H1 (cell line): ENCODE data around the gene EXOSC5. TPM values are rescaled to one million over a fixed set of nuclear protein-coding genes. Genes with fewer than 3 reads are reported as not detected.

Experiments
- CTCF ChIA-PET: fragments of 300-600 bp; sonication (Branson Sonifier 250); formaldehyde crosslinking; loops from one replicate; lab custom pipeline; 2021; ENCODE audit not compliant: partially characterized antibody; lab: Charles Lee
- POLR2A ChIA-PET: fragments of 300-600 bp; sonication (Branson Sonifier 250); formaldehyde crosslinking; loops from one replicate; lab custom pipeline; 2021; ENCODE audit warnings: inconsistent platforms; ENCODE audit not compliant: partially characterized antibody; lab: Charles Lee
- DNase-seq, 2 experiments: peaks; one replicate each; pipeline versions ENCODE4 v3.0.0 to v3.0.0-alpha.2; 2010 to 2022; ENCODE audit warnings: low spot score in 2 of 2, low read depth in 1 of 2, mixed read lengths in 1 of 2
- FAIRE-seq: peaks from 2 replicates; lab custom pipeline; 2011; peaks lifted over from hg19 to GRCh38; lab: Jason Lieb, UNC
- H2AFZ ChIP-seq: 2 replicates; pipeline ENCODE4 v1.8.1; 2012; ENCODE audit warnings: low read length, inconsistent platforms
- H2AK5ac ChIP-seq: 2 replicates; pipeline ENCODE4 v1.6.1; 2013; ENCODE audit warnings: low read depth, low read length
- H2BK120ac ChIP-seq: replicated peaks from 2 replicates; pipeline ENCODE3; 2013; ENCODE audit warnings: low read depth, low read length, inconsistent platforms
- H2BK12ac ChIP-seq: 2 replicates; pipeline ENCODE4 v1.6.1; 2013; ENCODE audit warnings: low read depth, low read length
- H2BK15ac ChIP-seq: 2 replicates; pipeline ENCODE4 v1.6.1; 2013; ENCODE audit warnings: low read length
- H2BK20ac ChIP-seq: 2 replicates; pipeline ENCODE4 v1.6.1; 2013; ENCODE audit warnings: low read length
- H2BK5ac ChIP-seq: 2 replicates; pipeline ENCODE4 v1.6.1; 2013; ENCODE audit warnings: low read depth, low read length
- H3K14ac ChIP-seq: 2 replicates; pipeline ENCODE4 v1.6.1; 2013; ENCODE audit warnings: inconsistent platforms; ENCODE audit not compliant: insufficient read length
- H3K18ac ChIP-seq: 2 replicates; pipeline ENCODE4 v1.6.1; 2013; ENCODE audit warnings: low read length; ENCODE audit errors: extremely low read depth
- H3K23ac ChIP-seq: 2 replicates; pipeline ENCODE4 v1.6.1; 2013; ENCODE audit warnings: inconsistent platforms; ENCODE audit not compliant: insufficient read length
- H3K23me2 ChIP-seq: 2 replicates; pipeline ENCODE4 v1.6.1; 2013; ENCODE audit warnings: low read depth, low read length
- H3K27ac ChIP-seq: 2 replicates; pipeline ENCODE4 v1.6.1; 2011; ENCODE audit warnings: low read depth, low read length, inconsistent platforms
- H3K27me3 ChIP-seq, 4 experiments: replicated peaks in 1 of 4; 1 replicate in 1 of 4; 2 replicates in 3 of 4; pipeline versions ENCODE4 v1.6.1 to v1.8.1; 2011 to 2013; ENCODE audit warnings: low read length in 3 of 4, mild to moderate bottlenecking in 3 of 4, inconsistent platforms in 2 of 4, mixed read lengths in 2 of 4, moderate library complexity in 1 of 4; ENCODE audit not compliant: control insufficient read depth in 3 of 4, insufficient read depth in 3 of 4; ENCODE audit errors: extremely low read depth in 1 of 4
- H3K36me3 ChIP-seq, 4 experiments: 2 replicates each; pipeline versions ENCODE4 v1.6.1 to v1.8.1; 2011 to 2013; ENCODE audit warnings: mild to moderate bottlenecking in 4 of 4, low read length in 3 of 4, moderate library complexity in 2 of 4, control low read depth in 1 of 4, inconsistent platforms in 1 of 4; ENCODE audit not compliant: insufficient read depth in 4 of 4, control insufficient read depth in 2 of 4
- H3K4ac ChIP-seq: replicated peaks from 2 replicates; pipeline ENCODE3; 2013; ENCODE audit warnings: low read length, low read depth, mixed read lengths, inconsistent platforms; ENCODE audit not compliant: insufficient read length
- H3K4me1 ChIP-seq, 4 experiments: replicated peaks in 1 of 4; 1 replicate in 1 of 4; 2 replicates in 3 of 4; pipeline versions ENCODE4 v1.6.1 to v1.8.1; 2011 to 2013; ENCODE audit warnings: low read length in 3 of 4, inconsistent platforms in 2 of 4, mixed read lengths in 1 of 4; ENCODE audit not compliant: insufficient read depth in 4 of 4, control insufficient read depth in 3 of 4
- H3K4me2 ChIP-seq, 2 experiments: 2 replicates each; pipeline versions ENCODE4 v1.6.1 to v1.8.1; 2011 to 2013; ENCODE audit warnings: low read depth in 2 of 2, low read length in 2 of 2, control low read depth in 1 of 2, inconsistent platforms in 1 of 2, mild to moderate bottlenecking in 1 of 2; ENCODE audit not compliant: insufficient read depth in 1 of 2
- H3K4me3 ChIP-seq, 4 experiments: fragments of 200-600, 300-600 bp in 1 of 4; sonication (generic), shearing (Covaris generic), sonication (Bioruptor Twin) in 1 of 4; 2 replicates each; pipeline versions ENCODE4 v1.5.1 to v1.8.1; 2011 to 2016; ENCODE audit warnings: low read length in 4 of 4, low read depth in 3 of 4, control low read depth in 2 of 4, inconsistent platforms in 2 of 4, mild to moderate bottlenecking in 2 of 4, mixed read lengths in 1 of 4, moderate library complexity in 1 of 4; ENCODE audit not compliant: insufficient read depth in 2 of 4; ENCODE audit errors: extremely low read depth in 1 of 4
- H3K56ac ChIP-seq: replicated peaks from 2 replicates; pipeline ENCODE3; 2013; ENCODE audit warnings: low read depth, mild to moderate bottlenecking, mixed read lengths, low read length, inconsistent platforms; ENCODE audit not compliant: insufficient read length
- H3K79me1 ChIP-seq: 2 replicates; pipeline ENCODE4 v1.6.1; 2013; ENCODE audit warnings: low read depth, low read length, control low read depth
- H3K79me2 ChIP-seq, 2 experiments: 2 replicates each; pipeline versions ENCODE4 v1.6.1 to v1.8.1; 2012 to 2013; ENCODE audit warnings: low read length in 2 of 2, mild to moderate bottlenecking in 2 of 2, inconsistent platforms in 1 of 2; ENCODE audit not compliant: insufficient read depth in 2 of 2, control insufficient read depth in 1 of 2
- H3K9ac ChIP-seq, 4 experiments: replicated peaks in 1 of 4; 1 replicate in 1 of 4; 2 replicates in 3 of 4; pipeline versions ENCODE4 v1.6.1 to v1.8.1; 2011 to 2013; ENCODE audit warnings: low read depth in 3 of 4, low read length in 3 of 4, control low read depth in 2 of 4, mild to moderate bottlenecking in 2 of 4, moderate library complexity in 2 of 4, inconsistent platforms in 1 of 4; ENCODE audit errors: extremely low read depth in 1 of 4
- H3K9me3 ChIP-seq, 2 experiments: 2 replicates each; pipeline versions ENCODE4 v1.6.1 to v1.8.1; 2012 to 2013; ENCODE audit warnings: mild to moderate bottlenecking in 2 of 2, moderate library complexity in 2 of 2, control low read depth in 1 of 2, inconsistent platforms in 1 of 2, low read depth in 1 of 2, low read length in 1 of 2, mixed read lengths in 1 of 2; ENCODE audit not compliant: insufficient read depth in 2 of 2
- H4K20me1 ChIP-seq, 2 experiments: replicated peaks in 1 of 2; 2 replicates each; pipeline versions ENCODE3 to v1.8.1; 2011 to 2013; ENCODE audit warnings: inconsistent platforms in 2 of 2, low read length in 2 of 2, mild to moderate bottlenecking in 1 of 2; ENCODE audit not compliant: insufficient read depth in 2 of 2, control insufficient read depth in 1 of 2
- H4K5ac ChIP-seq: 2 replicates; pipeline ENCODE4 v1.6.1; 2013; ENCODE audit warnings: low read length, low read depth, mixed read lengths, inconsistent platforms; ENCODE audit not compliant: insufficient read length
- H4K8ac ChIP-seq: 2 replicates; pipeline ENCODE4 v1.8.0; 2013; ENCODE audit warnings: mild to moderate bottlenecking, moderate library complexity, low read length, inconsistent platforms; ENCODE audit not compliant: insufficient read depth; ENCODE audit errors: extremely low read depth
- H4K91ac ChIP-seq: replicated peaks from 2 replicates; pipeline ENCODE3; 2013; ENCODE audit warnings: low read length, mixed read lengths, inconsistent platforms; ENCODE audit not compliant: insufficient read length
- EGR1 ChIP-seq: IDR thresholded peaks from 2 replicates; pipeline ENCODE4 v1.6.1; 2011; ENCODE audit warnings: low read depth, low read length, borderline replicate concordance
- FOSL1 ChIP-seq: IDR thresholded peaks from 2 replicates; pipeline ENCODE4 v1.6.1; 2011; ENCODE audit warnings: mild to moderate bottlenecking, low read depth, low read length, moderate library complexity; ENCODE audit not compliant: insufficient read depth
- HDAC2 ChIP-seq, 2 experiments: fragments of 300-600 bp in 1 of 2; sonication (generic) in 1 of 2; IDR thresholded peaks; 2 replicates each; pipeline ENCODE4 v1.6.1; 2011 to 2012; ENCODE audit warnings: low read depth in 2 of 2, low read length in 2 of 2, mild to moderate bottlenecking in 2 of 2, moderate library complexity in 2 of 2, borderline replicate concordance in 1 of 2, inconsistent platforms in 1 of 2
- KDM4A ChIP-seq: IDR thresholded peaks from one replicate; pipeline ENCODE4 v1.7.1; 2012; ENCODE audit warnings: low read depth, mild to moderate bottlenecking, moderate library complexity, low read length, inconsistent platforms; ENCODE audit not compliant: severe bottlenecking
- NRF1 ChIP-seq: IDR thresholded peaks from 2 replicates; pipeline ENCODE4 v1.6.1; 2011; ENCODE audit warnings: mild to moderate bottlenecking, low read depth, low read length, improper control_type of control experiment
- PHF8 ChIP-seq: fragments of 200-600 bp; sonication (generic); conservative IDR thresholded peaks from 2 replicates; pipeline ENCODE4 v1.7.1; 2012; ENCODE audit warnings: low read depth, mild to moderate bottlenecking, inconsistent platforms, low read length, moderate library complexity
- SIRT6 ChIP-seq: IDR thresholded peaks from one replicate; pipeline ENCODE4 v1.7.1; 2012; ENCODE audit warnings: low read length, inconsistent platforms
- SP4 ChIP-seq: IDR thresholded peaks from 2 replicates; pipeline ENCODE4 v1.6.1; 2012; ENCODE audit warnings: low read length, inconsistent platforms
- ZNF274 ChIP-seq: IDR thresholded peaks from 2 replicates; pipeline ENCODE4 v1.7.0; 2012; ENCODE audit warnings: low read length, borderline replicate concordance; ENCODE audit errors: extremely low read depth
- WGBS, 2 experiments: shearing (Covaris generic) in 1 of 2; methylation state at CpG; one replicate each; pipeline versions ENCODE4 v1.1.6 to v1.1.7; 2013 to 2015; ENCODE audit warnings: low lambda C conversion rate in 2 of 2, mixed read lengths in 2 of 2, inconsistent platforms in 1 of 2, low coverage in 1 of 2, missing lambda C conversion rate in 1 of 2; ENCODE audit not compliant: insufficient replicate concordance in 2 of 2, insufficient coverage in 1 of 2, insufficient read length in 1 of 2; ENCODE audit errors: extremely low coverage in 1 of 2, missing lambda C conversion rate in 1 of 2; 5-methylcytosine and 5-hydroxymethylcytosine counted together
- polyA plus RNA-seq, 7 experiments: library from polyadenylated mRNA; depleted of rRNA in 3 of 7; stranded (reverse) in 5 of 7; unstranded in 2 of 7; fragments of >200 nt in 5 of 7; fragments of 200-250 nt in 2 of 7; gene quantifications; 1 replicate in 5 of 7; 2 replicates in 1 of 7; 4 replicates in 1 of 7; pipeline versions ENCODE4 v1.2.1 to v1.2.3, GENCODE V29; 2011 to 2013; ENCODE audit warnings: missing spikeins in 2 of 7, mixed read lengths in 2 of 7
- total RNA-seq: library from RNA; stranded (reverse); fragmentation: NEBNext Ultra II Directional; extraction: Animal tissue kit (Norgen Biotek cat#: 25700); gene quantifications from 2 replicates; pipeline ENCODE4 v1.2.1, GENCODE V29; 2021
- TF ChIP-seq, protein P1 (sequence below), 3 experiments: IDR thresholded peaks; 1 replicate in 2 of 3; 2 replicates in 1 of 3; pipeline versions ENCODE4 v1.5.1 to v1.6.1; 2011; ENCODE audit warnings: low read length in 3 of 3, mild to moderate bottlenecking in 3 of 3, inconsistent platforms in 2 of 3, low read depth in 1 of 3, moderate library complexity in 1 of 3; ENCODE audit not compliant: insufficient read depth in 1 of 3; ENCODE audit errors: control extremely low read depth in 1 of 3

EXOSC5 gene
- total and polyA plus RNA-seq, 2 of the 8 experiments (the other 6 are each of a cell fraction or from before 2014, with no cell fraction given): 56.2 to 92.8 TPM

DNA sequence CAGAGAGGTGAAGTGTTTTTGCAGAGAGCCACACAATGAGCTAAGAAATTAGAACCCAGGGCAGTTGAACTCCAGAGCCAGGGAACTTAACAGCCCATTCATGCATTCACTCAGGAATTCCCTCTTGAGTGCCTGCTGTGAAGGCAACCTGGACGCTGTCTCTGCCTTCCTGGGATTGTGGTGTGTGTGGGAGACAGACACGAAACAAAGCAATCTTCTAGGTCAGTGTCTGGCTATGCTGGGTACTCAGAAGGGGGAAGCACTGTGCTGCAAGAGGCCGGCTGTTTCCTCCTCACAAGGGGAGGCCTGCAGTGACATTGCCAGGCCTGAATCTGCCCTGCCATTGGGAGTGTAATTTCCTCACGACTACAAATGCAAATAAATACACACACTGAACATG is 10.1 kb upstream of the EXOSC5 start:
- FAIRE-seq (peak; percentile 50), DNase-seq (no peak)
- CTCF ChIA-PET: interaction anchor here (0.9 to 4.9 kb wide), 8 partner anchors 11 to 163 kb away, joined by 3 to 34 read pairs (median 4); partner anchors contain the start of gene B3GNT8
- H2BK15ac ChIP-seq: no peak overlapping the region
- no peak overlapping the region for H2BK20ac ChIP-seq
- no peak overlapping the region for H3K23ac ChIP-seq
- no peak overlapping the region for H2BK120ac ChIP-seq
- peaks cover 0 to 6% of the 10 kb centered on the region in 2 experiments for H4K20me1 ChIP-seq
- no peak overlapping the region for H3K4me3 ChIP-seq
- no peak overlapping the region for H3K56ac ChIP-seq
- H3K18ac ChIP-seq: no peak overlapping the region
- H3K23me2 ChIP-seq: no peaks in the 10 kb centered on the region
- no peak overlapping the region for H4K91ac ChIP-seq
- H3K27me3 ChIP-seq: no peaks in the 10 kb centered on the region
- H2AFZ ChIP-seq: no peak overlapping the region
- no peaks in the 10 kb centered on the region for H3K79me2 ChIP-seq
- H3K27ac ChIP-seq: peak overlapping the region; percentile 23; the same call in 1 of the 2 replicates
- H4K8ac ChIP-seq: no peak overlapping the region; the same call in 1 of the 2 replicates
- H2AK5ac ChIP-seq: no peak overlapping the region
- no peaks in the 10 kb centered on the region for H3K9me3 ChIP-seq
- peaks cover 0 to 5% (median 1%) of the 10 kb centered on the region in 4 experiments; a peak in 5 of 7 replicates for H3K4me1 ChIP-seq
- 0 out of 2 replicates have a peak overlapping the region, but pooled peaks have one; percentile 4 for H2BK12ac ChIP-seq
- peak overlapping the region in 1 of 4 experiments; percentile 43; a peak in 1 of 7 replicates for H3K9ac ChIP-seq
- 61% methylated on average over 4 of the region's 4 CpGs; no CpG with 5 or more reads in 1 of the 2 experiments for WGBS, 2 experiments
- no peak overlapping the region; a peak in 1 of 4 replicates for H3K4me2 ChIP-seq
- no peak overlapping the region for H3K4ac ChIP-seq
- no peaks in the 10 kb centered on the region for H3K79me1 ChIP-seq
- H2BK5ac ChIP-seq: 0 out of 2 replicates have a peak overlapping the region, but pooled peaks have one; percentile 1
- H3K14ac ChIP-seq: no peak overlapping the region
- no peak overlapping the region for H4K5ac ChIP-seq
- H3K36me3 ChIP-seq: peaks cover 0 to 5% (median 2%) of the 10 kb centered on the region in 4 experiments; a peak in 3 of 8 replicates
- POLR2A ChIA-PET: interaction anchor here (1.0 to 3.3 kb wide), 9 partner anchors 9 to 32 kb away, joined by 3 to 13 read pairs (median 7); partner anchors contain the start of genes B3GNT8 and DMAC2
- no peak for TF ChIP-seq KDM4A
- no peak for TF ChIP-seq ZNF274
- no peak for TF ChIP-seq HDAC2 (IDR thresholded peaks at IDR 0.05; ENCODE audit: borderline replicate concordance in 1 of 2, low read depth in 2 of 2, low read length in 2 of 2)
- TF ChIP-seq SP4: no peak
- no peak for TF ChIP-seq EGR1
- TF ChIP-seq FOSL1: no peak
- no peak for TF ChIP-seq SIRT6
- TF ChIP-seq, protein P1, sequence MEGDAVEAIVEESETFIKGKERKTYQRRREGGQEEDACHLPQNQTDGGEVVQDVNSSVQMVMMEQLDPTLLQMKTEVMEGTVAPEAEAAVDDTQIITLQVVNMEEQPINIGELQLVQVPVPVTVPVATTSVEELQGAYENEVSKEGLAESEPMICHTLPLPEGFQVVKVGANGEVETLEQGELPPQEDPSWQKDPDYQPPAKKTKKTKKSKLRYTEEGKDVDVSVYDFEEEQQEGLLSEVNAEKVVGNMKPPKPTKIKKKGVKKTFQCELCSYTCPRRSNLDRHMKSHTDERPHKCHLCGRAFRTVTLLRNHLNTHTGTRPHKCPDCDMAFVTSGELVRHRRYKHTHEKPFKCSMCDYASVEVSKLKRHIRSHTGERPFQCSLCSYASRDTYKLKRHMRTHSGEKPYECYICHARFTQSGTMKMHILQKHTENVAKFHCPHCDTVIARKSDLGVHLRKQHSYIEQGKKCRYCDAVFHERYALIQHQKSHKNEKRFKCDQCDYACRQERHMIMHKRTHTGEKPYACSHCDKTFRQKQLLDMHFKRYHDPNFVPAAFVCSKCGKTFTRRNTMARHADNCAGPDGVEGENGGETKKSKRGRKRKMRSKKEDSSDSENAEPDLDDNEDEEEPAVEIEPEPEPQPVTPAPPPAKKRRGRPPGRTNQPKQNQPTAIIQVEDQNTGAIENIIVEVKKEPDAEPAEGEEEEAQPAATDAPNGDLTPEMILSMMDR (IDR thresholded peaks at IDR 0.05; ENCODE audit: control extremely low read depth in 1 of 3, insufficient read depth in 1 of 3, low read depth in 1 of 3, low read length in 3 of 3): no peak
- TF ChIP-seq NRF1: no peak
- no peak for TF ChIP-seq PHF8
